Upper lobe of right lung (tissue), 1 donor: ENCODE results near the gene TYK2. TPM values are rescaled to one million over a fixed set of nuclear protein-coding genes. Genes with fewer than 3 reads are reported as not detected.

Experiments
- ATAC-seq: fragments of 200-7000 bp; cut with Tn5 transposase; one replicate; pipeline ENCODE4 v1.9.1; 2020; ENCODE audit warnings: mild to moderate bottlenecking, moderate library complexity
- DNase-seq: peaks from one replicate; pipeline ENCODE4 v3.0.0-alpha.2; 2020
- H3K27ac ChIP-seq: fragments of 200-600 bp; one replicate; pipeline ENCODE4 v1.8.0; 2022
- H3K27me3 ChIP-seq: fragments of 200-600 bp; one replicate; pipeline ENCODE4 v1.8.0; 2022; ENCODE audit warnings: mild to moderate bottlenecking
- H3K36me3 ChIP-seq: fragments of 200-600 bp; one replicate; pipeline ENCODE4 v1.8.0; 2022
- H3K4me1 ChIP-seq: fragments of 200-600 bp; one replicate; pipeline ENCODE4 v1.8.0; 2022
- H3K4me3 ChIP-seq: fragments of 200-600 bp; one replicate; pipeline ENCODE4 v1.8.0; 2022; ENCODE audit warnings: mild to moderate bottlenecking
- H3K9me3 ChIP-seq: fragments of 200-600 bp; one replicate; pipeline ENCODE4 v1.8.0; 2022
- intact Hi-C: fragments of 100-400 bp; cut with DNase I; formaldehyde crosslinking; loops from one replicate; pipeline ENCODE4 v1.11.0; 2022
- total RNA-seq: library from RNA; stranded (reverse); fragmentation: NEBNext Ultra II Directional; extraction: Animal tissue kit (Norgen Biotek cat#: 25700); gene quantifications from one replicate; pipeline ENCODE4 v1.2.1, GENCODE V29; 2021
- TF ChIP-seq, protein P1 (sequence below): fragments of 200-600 bp; IDR thresholded peaks from one replicate; pipeline ENCODE4 v1.8.0; 2022; ENCODE audit warnings: antibody characterized with exemption
- donor health status: DM: no; HTN: yes; CAD: no; lungs with severe emphysema.

The TYK2 gene
- total RNA-seq, 1 donor from 2014 or later = 140 TPM

- DNase-seq = no peak
These were observed 41.7 kb upstream of the TYK2 start for GRCh38 chr19:10422046-10422461.

GRCh38 chr19:10421240-10422045 lies 41.1 kb upstream of the TYK2 start:
- Histone ChIP-seq H3K4me3 (no peak overlapping the region), H3K9me3 (no peaks in the 10 kb centered on the region), H3K27ac (no peak overlapping the region), H3K27me3 (peaks cover 57% of the 10 kb centered on the region), H3K4me1 (peaks cover 42% of the 10 kb centered on the region), H3K36me3 (no peaks in the 10 kb centered on the region)
- TF ChIP-seq, protein P1, sequence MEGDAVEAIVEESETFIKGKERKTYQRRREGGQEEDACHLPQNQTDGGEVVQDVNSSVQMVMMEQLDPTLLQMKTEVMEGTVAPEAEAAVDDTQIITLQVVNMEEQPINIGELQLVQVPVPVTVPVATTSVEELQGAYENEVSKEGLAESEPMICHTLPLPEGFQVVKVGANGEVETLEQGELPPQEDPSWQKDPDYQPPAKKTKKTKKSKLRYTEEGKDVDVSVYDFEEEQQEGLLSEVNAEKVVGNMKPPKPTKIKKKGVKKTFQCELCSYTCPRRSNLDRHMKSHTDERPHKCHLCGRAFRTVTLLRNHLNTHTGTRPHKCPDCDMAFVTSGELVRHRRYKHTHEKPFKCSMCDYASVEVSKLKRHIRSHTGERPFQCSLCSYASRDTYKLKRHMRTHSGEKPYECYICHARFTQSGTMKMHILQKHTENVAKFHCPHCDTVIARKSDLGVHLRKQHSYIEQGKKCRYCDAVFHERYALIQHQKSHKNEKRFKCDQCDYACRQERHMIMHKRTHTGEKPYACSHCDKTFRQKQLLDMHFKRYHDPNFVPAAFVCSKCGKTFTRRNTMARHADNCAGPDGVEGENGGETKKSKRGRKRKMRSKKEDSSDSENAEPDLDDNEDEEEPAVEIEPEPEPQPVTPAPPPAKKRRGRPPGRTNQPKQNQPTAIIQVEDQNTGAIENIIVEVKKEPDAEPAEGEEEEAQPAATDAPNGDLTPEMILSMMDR = no peak
- intact Hi-C loops = no loop called here
- ATAC-seq (no peak), DNase-seq (no peak)

More at GRCh38 chr19:10422046-10422461, 41.7 kb upstream of the TYK2 start:
- H3K27me3 ChIP-seq = peaks cover 57% of the 10 kb centered on the region
- H3K9me3 ChIP-seq = no peaks in the 10 kb centered on the region
- TF ChIP-seq, protein P1 = no peak
- no peak overlapping the region for H3K4me3 ChIP-seq
- intact Hi-C loops = no loop called here
- H3K36me3 ChIP-seq = no peaks in the 10 kb centered on the region
- ATAC-seq = no peak
- peaks cover 39% of the 10 kb centered on the region for H3K4me1 ChIP-seq
- no peak overlapping the region for H3K27ac ChIP-seq

DNA sequence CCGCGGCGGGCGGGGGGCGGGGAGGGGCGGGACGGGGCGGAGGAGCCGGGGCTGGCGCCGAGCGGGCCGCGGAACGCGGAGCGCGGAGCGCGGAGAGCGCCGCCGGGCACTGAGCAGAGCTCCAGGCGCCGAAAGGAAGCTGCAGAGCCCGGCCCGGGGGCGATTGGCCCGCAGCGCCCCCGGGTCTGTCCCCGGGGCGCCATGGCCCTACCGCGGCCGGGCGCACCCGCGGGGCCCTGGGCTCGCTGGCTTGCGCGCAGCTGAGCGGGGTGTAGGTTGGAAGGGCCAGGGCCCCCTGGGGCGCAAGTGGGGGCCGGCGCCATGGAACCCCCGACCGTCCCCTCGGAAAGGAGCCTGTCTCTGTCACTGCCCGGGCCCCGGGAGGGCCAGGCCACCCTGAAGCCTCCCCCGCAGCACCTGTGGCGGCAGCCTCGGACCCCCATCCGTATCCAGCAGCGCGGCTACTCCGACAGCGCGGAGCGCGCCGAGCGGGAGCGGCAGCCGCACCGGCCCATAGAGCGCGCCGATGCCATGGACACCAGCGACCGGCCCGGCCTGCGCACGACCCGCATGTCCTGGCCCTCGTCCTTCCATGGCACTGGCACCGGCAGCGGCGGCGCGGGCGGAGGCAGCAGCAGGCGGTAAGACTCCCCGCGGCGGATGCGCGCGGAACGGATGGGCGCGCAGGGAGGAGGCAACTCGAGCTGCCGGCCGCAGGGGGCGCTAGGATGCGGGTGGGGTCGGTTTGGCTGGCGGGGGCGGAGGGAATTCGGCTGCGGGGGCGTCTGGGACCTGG lies 40.3 kb upstream of the TYK2 start, which contains the start of gene PDE4A:
Gene PDE4A (plus strand): TSS at position 95 of the 796 bp plus-strand sequence. CDS start 227 bp downstream, at position 322.
- peak within 1 kb of the TSS; percentile 19 for H3K4me3 ChIP-seq
- no peak for DNase-seq
- ATAC-seq = no peak

GRCh38 chr19:10419646-10420443 lies 39.5 kb upstream of the TYK2 start:
- no peaks in the 10 kb centered on the region for H3K9me3 ChIP-seq
- intact Hi-C loops = no loop called here
- H3K4me1 ChIP-seq = peaks cover 43% of the 10 kb centered on the region
- no peak overlapping the region for H3K27ac ChIP-seq
- ATAC-seq (no peak), DNase-seq (no peak)
- peak overlapping the region; percentile 19 for H3K4me3 ChIP-seq
- H3K36me3 ChIP-seq = no peaks in the 10 kb centered on the region
- TF ChIP-seq, protein P1 = no peak
- peaks cover 57% of the 10 kb centered on the region for H3K27me3 ChIP-seq

More for the DNA sequence above, 40.3 kb upstream of the TYK2 start, which contains the start of gene PDE4A:
- Histone ChIP-seq H3K27ac (no peak within 1 kb of the TSS), H3K36me3 (no peaks in the 10 kb centered on the region), H3K9me3 (no peaks in the 10 kb centered on the region), H3K27me3 (peaks cover 57% of the 10 kb centered on the region), H3K4me1 (peaks cover 46% of the 10 kb centered on the region)
- intact Hi-C loops = no loop called here
- TF ChIP-seq, protein P1 = peak; percentile 36

GRCh38 chr19:10419200-10419645 lies 38.9 kb upstream of the TYK2 start:
- H3K4me3 ChIP-seq = no peak overlapping the region
- H3K27ac ChIP-seq = no peak overlapping the region
- H3K4me1 ChIP-seq = peaks cover 37% of the 10 kb centered on the region
- H3K9me3 ChIP-seq = no peaks in the 10 kb centered on the region
- intact Hi-C loops = no loop called here
- TF ChIP-seq, protein P1 = no peak
- ATAC-seq (no peak), DNase-seq (no peak)
- H3K36me3 ChIP-seq = no peaks in the 10 kb centered on the region
- peaks cover 57% of the 10 kb centered on the region for H3K27me3 ChIP-seq
